GM12878 (cell line): ENCODE data around the gene GALNT18. TPM values are rescaled to one million over a fixed set of nuclear protein-coding genes. Genes with fewer than 3 reads are reported as not detected.

Experiments used
- ATAC-seq: fragments of 200-7000 bp; cut with Tn5 transposase; 3 replicates; pipeline ENCODE4 v1.9.1; 2020; ENCODE audit warnings: mild to moderate bottlenecking, moderate library complexity
- BruUV-seq: library from RNA; stranded (reverse); fragments of 400-500 nt; replicated peaks from 2 replicates; lab custom pipeline; 2021; lab: Mats Ljungman, UMichigan
- CTCF ChIA-PET: fragments of 300-600 bp; sonication (Branson Sonifier 250); formaldehyde crosslinking; extraction: SDS; loops from one replicate; lab custom pipeline; 2021; ENCODE audit warnings: inconsistent platforms; lab: Yijun Ruan, JAX
- POLR2A ChIA-PET: fragments of 350-600 bp; formaldehyde crosslinking; extraction: SDS; loops from one replicate; lab custom pipeline; 2021; ENCODE audit warnings: inconsistent platforms; lab: Charles Lee
- RAD21 ChIA-PET: fragments of 300-600 bp; sonication (Branson Sonifier 250); formaldehyde crosslinking; loops from one replicate; lab custom pipeline; 2023; ENCODE audit warnings: antibody characterized with exemption; ENCODE audit not compliant: unreplicated experiment; lab: Charles Lee
- SMC1A ChIA-PET: fragments of 300-600 bp; sonication (Branson Sonifier 250); formaldehyde crosslinking; loops from one replicate; lab custom pipeline; 2023; ENCODE audit not compliant: unreplicated experiment, uncharacterized antibody; lab: Charles Lee
- DNase-seq: peaks from one replicate; pipeline ENCODE4 v3.0.0-alpha.2; 2011; ENCODE audit warnings: low read depth, low spot score
- FAIRE-seq: peaks from 3 replicates; lab custom pipeline; 2011; peaks lifted over from hg19 to GRCh38; lab: Jason Lieb, UNC
- H2AFZ ChIP-seq: 2 replicates; pipeline ENCODE4 v1.6.0; 2011; ENCODE audit warnings: low read depth, low read length, control low read depth; ENCODE audit not compliant: control insufficient read depth
- H3K27ac ChIP-seq: 2 replicates; pipeline ENCODE4 v1.5.1; 2011; ENCODE audit warnings: control low read depth; ENCODE audit not compliant: control insufficient read depth, insufficient read depth
- H3K27me3 ChIP-seq, 2 experiments: replicated peaks in 1 of 2; 2 replicates each; pipeline versions ENCODE4 v1.6.0 to v1.6.1; 2011; ENCODE audit warnings: low read length in 1 of 2; ENCODE audit not compliant: control insufficient read depth in 2 of 2, insufficient read depth in 2 of 2
- H3K36me3 ChIP-seq, 2 experiments: 2 replicates each; pipeline ENCODE4 v1.5.1; 2011; ENCODE audit warnings: low read length in 1 of 2; ENCODE audit not compliant: control insufficient read depth in 2 of 2, insufficient read depth in 2 of 2
- H3K4me1 ChIP-seq: 2 replicates; pipeline ENCODE4 v1.6.1; 2011; ENCODE audit warnings: mild to moderate bottlenecking, low read length, moderate library complexity, mixed read lengths; ENCODE audit not compliant: control insufficient read depth, insufficient read depth
- H3K4me2 ChIP-seq: 2 replicates; pipeline ENCODE4 v1.6.0; 2011; ENCODE audit warnings: control low read depth; ENCODE audit not compliant: control insufficient read depth, insufficient read depth
- H3K4me3 ChIP-seq: fragments of 200-600 bp; sonication (generic); 2 replicates; pipeline ENCODE4 v1.5.1; 2016
- H3K79me2 ChIP-seq: 2 replicates; pipeline ENCODE4 v1.6.0; 2011; ENCODE audit warnings: low read length; ENCODE audit not compliant: control insufficient read depth, insufficient read depth
- H3K9ac ChIP-seq: 2 replicates; pipeline ENCODE4 v1.8.0; 2011; ENCODE audit warnings: low read length, control low read depth, mixed read lengths; ENCODE audit not compliant: control insufficient read depth, insufficient read depth
- H3K9me3 ChIP-seq: replicated peaks from 3 replicates; pipeline ENCODE4 v1.5.1; 2011; ENCODE audit warnings: mild to moderate bottlenecking, low read length; ENCODE audit not compliant: control insufficient read depth, insufficient read depth
- H4K20me1 ChIP-seq: 2 replicates; pipeline ENCODE4 v1.6.0; 2011; ENCODE audit not compliant: control insufficient read depth, insufficient read depth
- BCL11A ChIP-seq: IDR thresholded peaks from 2 replicates; pipeline ENCODE4 v1.6.1; 2011; ENCODE audit warnings: low read depth, low read length
- ESRRA ChIP-seq: IDR thresholded peaks from 2 replicates; pipeline ENCODE4 v1.6.1; 2012; ENCODE audit warnings: mild to moderate bottlenecking, low read length, improper control_type of control experiment
- KDM1A ChIP-seq: fragments of 200-600 bp; sonication (generic); IDR thresholded peaks from 2 replicates; pipeline ENCODE4 v1.6.1; 2016; ENCODE audit warnings: borderline replicate concordance
- LARP7 ChIP-seq: fragments of 450-650 bp; IDR thresholded peaks from 2 replicates; pipeline ENCODE4 v1.6.1; 2017; ENCODE audit warnings: mild to moderate bottlenecking
- SMAD5 ChIP-seq: IDR thresholded peaks from 2 replicates; pipeline ENCODE4 v1.6.1; 2016; ENCODE audit warnings: antibody characterized with exemption, low read depth
- STAT1 ChIP-seq: fragments of 450-650 bp; conservative IDR thresholded peaks from 2 replicates; pipeline ENCODE4 v1.6.1; 2014; ENCODE audit warnings: antibody characterized with exemption, mild to moderate bottlenecking
- WGBS: methylation state at CpG from one replicate; pipeline ENCODE4 v1.1.6; 2016; ENCODE audit warnings: low lambda C conversion rate; ENCODE audit not compliant: insufficient replicate concordance, insufficient coverage; ENCODE audit errors: missing lambda C conversion rate; 5-methylcytosine and 5-hydroxymethylcytosine counted together
- in situ Hi-C: fragments of 300-500 bp; cut with MboI; formaldehyde crosslinking; loops from 9 replicates; pipeline ENCODE4 v1.14.3; 2018; ENCODE audit warnings: mixed read lengths
- intact Hi-C: fragments of 100-400 bp; cut with micrococcal nuclease; formaldehyde crosslinking; loops from one replicate; pipeline ENCODE4 v1.14.2; 2022; ENCODE audit not compliant: unreplicated experiment
- polyA plus RNA-seq, 11 experiments: library from polyadenylated mRNA; depleted of rRNA in 4 of 11; unstranded in 6 of 11; stranded (reverse) in 5 of 11; fragments of >200 nt; fragmentation: Nextera tagmentation in 4 of 11; fragmentation: Illumina TruSeq in 1 of 11; extraction: Ambion mirVana in 4 of 11; extraction: Trizol in 1 of 11; gene quantifications; 1 replicate in 1 of 11; 2 replicates in 10 of 11; pipeline versions ENCODE4 v1.2.1 to v1.2.3, GENCODE V29; 2011 to 2016; ENCODE audit warnings: inconsistent platforms in 2 of 11, missing spikeins in 2 of 11, low read depth in 1 of 11
- total RNA-seq, 4 experiments: library from RNA; depleted of rRNA in 3 of 4; stranded (reverse); fragments of >200 nt in 3 of 4; fragmentation: Illumina TruSeq in 1 of 4; extraction: Trizol in 1 of 4; gene quantifications; 2 replicates each; pipeline versions ENCODE4 v1.2.1 to v1.2.3, GENCODE V29; 2013 to 2021
- TF ChIP-seq, protein P1 (sequence below): IDR thresholded peaks from 2 replicates; pipeline ENCODE4 v1.6.1; 2011; ENCODE audit warnings: mild to moderate bottlenecking, low read depth, low read length, moderate library complexity; ENCODE audit not compliant: insufficient replicate concordance

Gene GALNT18
- total and polyA plus RNA-seq, 10 of the 15 experiments (the other 5 are each of a cell fraction or from before 2014, with no cell fraction given): 1.2 to 14.2 (median 6.3) TPM

DNA sequence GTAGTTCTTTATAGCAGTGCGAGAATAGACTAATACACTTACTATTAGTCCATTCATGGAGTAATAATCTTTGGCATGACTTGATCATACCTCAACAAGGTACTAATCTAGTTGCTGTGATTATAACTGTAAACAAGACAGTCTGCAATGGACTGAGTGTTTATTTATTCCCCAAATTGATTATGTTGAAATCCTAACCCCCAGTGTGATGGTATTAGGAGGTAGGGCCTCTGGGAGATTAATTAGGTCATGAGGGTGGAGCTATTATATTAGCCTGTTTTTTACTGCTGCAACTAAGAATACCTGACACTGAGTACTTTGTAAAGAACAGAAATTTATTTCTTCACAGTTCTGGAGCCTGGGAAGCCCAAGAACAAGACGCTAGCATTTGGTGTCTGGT lies 237.8 kb downstream of the GALNT18 start:
- H3K9me3 ChIP-seq: no peaks in the 10 kb centered on the region
- H3K27ac ChIP-seq: no peak overlapping the region
- SMC1A ChIA-PET: no interaction called here
- DNase-seq: no peak
- H3K36me3 ChIP-seq: no peaks in the 10 kb centered on the region; a peak in 1 of 4 replicates
- no peaks in the 10 kb centered on the region for H3K4me1 ChIP-seq
- H3K27me3 ChIP-seq: no peaks in the 10 kb centered on the region
- POLR2A ChIA-PET: no interaction called here
- ATAC-seq: no peak
- no peaks in the 10 kb centered on the region for H3K79me2 ChIP-seq
- no peak overlapping the region for H3K9ac ChIP-seq
- WGBS: 68% methylated on average over 2 of the region's 2 CpGs
- in situ Hi-C loops: no loop called here
- TF ChIP-seq LARP7 (no peak), BCL11A (no peak), ESRRA (no peak), SMAD5 (no peak), STAT1 (no peak), KDM1A (no peak)
- TF ChIP-seq, protein P1, sequence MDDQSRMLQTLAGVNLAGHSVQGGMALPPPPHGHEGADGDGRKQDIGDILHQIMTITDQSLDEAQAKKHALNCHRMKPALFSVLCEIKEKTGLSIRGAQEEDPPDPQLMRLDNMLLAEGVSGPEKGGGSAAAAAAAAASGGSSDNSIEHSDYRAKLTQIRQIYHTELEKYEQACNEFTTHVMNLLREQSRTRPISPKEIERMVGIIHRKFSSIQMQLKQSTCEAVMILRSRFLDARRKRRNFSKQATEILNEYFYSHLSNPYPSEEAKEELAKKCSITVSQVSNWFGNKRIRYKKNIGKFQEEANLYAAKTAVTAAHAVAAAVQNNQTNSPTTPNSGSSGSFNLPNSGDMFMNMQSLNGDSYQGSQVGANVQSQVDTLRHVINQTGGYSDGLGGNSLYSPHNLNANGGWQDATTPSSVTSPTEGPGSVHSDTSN: no peak
- no peaks in the 10 kb centered on the region for H4K20me1 ChIP-seq
- no peak overlapping the region for H2AFZ ChIP-seq
- FAIRE-seq: no peak
- intact Hi-C loops: no loop called here
- BruUV-seq: no TSS peak
- no peak overlapping the region for H3K4me2 ChIP-seq
- no peak overlapping the region for H3K4me3 ChIP-seq
- CTCF ChIA-PET: no interaction called here
- RAD21 ChIA-PET: no interaction called here
